Neural cell (in vitro differentiated cells): ENCODE measurements around the gene DNAJB8. TPM values are rescaled to one million over a fixed set of nuclear protein-coding genes. Genes with fewer than 3 reads are reported as not detected.

Source experiments
- H2AFZ ChIP-seq: fragments of 200-600, 300-800 bp; sonication (generic), shearing (Covaris generic); 2 replicates; pipeline ENCODE4 v1.6.0; 2014; ENCODE audit warnings: low read depth, mild to moderate bottlenecking, antibody characterized with exemption, low read length, moderate library complexity
- H3F3A ChIP-seq: fragments of 200-600 bp; shearing (Covaris generic); 2 replicates; pipeline ENCODE4 v1.6.1; 2016; ENCODE audit warnings: mild to moderate bottlenecking, moderate library complexity, mixed read lengths, antibody characterized with exemption, low read length; ENCODE audit not compliant: insufficient read depth, poor library complexity, severe bottlenecking
- H3K27ac ChIP-seq: fragments of 200-600, 300-800 bp; sonication (generic), shearing (Covaris generic); 2 replicates; pipeline ENCODE4 v1.5.1; 2014; ENCODE audit warnings: mild to moderate bottlenecking, low read length, moderate library complexity
- H3K27me3 ChIP-seq: fragments of 300-800, 200-600 bp; sonication (generic), shearing (Covaris generic); 2 replicates; pipeline ENCODE4 v1.6.0; 2014; ENCODE audit warnings: mild to moderate bottlenecking, low read depth, low read length, moderate library complexity; ENCODE audit not compliant: insufficient read depth
- H3K36me3 ChIP-seq: fragments of 300-800, 200-600 bp; sonication (generic), shearing (Covaris generic); 2 replicates; pipeline ENCODE4 v1.5.1; 2014; ENCODE audit warnings: mild to moderate bottlenecking, antibody characterized with exemption, low read length, moderate library complexity; ENCODE audit not compliant: insufficient read depth
- H3K4me2 ChIP-seq: fragments of 300-800, 200-600 bp; sonication (generic), shearing (Covaris generic); 2 replicates; pipeline ENCODE4 v1.6.0; 2014; ENCODE audit warnings: mild to moderate bottlenecking, low read length
- H3K4me3 ChIP-seq: fragments of 300-800, 200-600 bp; sonication (generic), shearing (Covaris generic); 2 replicates; pipeline ENCODE4 v1.5.1; 2014; ENCODE audit warnings: mild to moderate bottlenecking, low read length, moderate library complexity
- H3K79me2 ChIP-seq: fragments of 200-600 bp; shearing (Covaris generic); replicated peaks from 2 replicates; pipeline ENCODE4 v1.6.0; 2014; ENCODE audit warnings: mild to moderate bottlenecking, low read length, moderate library complexity; ENCODE audit not compliant: insufficient read depth
- H3K9ac ChIP-seq: fragments of 300-800, 200-600 bp; sonication (generic), shearing (Covaris generic); 2 replicates; pipeline ENCODE4 v1.6.1; 2016; ENCODE audit warnings: mild to moderate bottlenecking, low read length, mixed read lengths
- H3K9me2 ChIP-seq: fragments of 200-600 bp; shearing (Covaris generic); 2 replicates; pipeline ENCODE4 v1.6.1; 2016; ENCODE audit warnings: mild to moderate bottlenecking, low read length, mixed read lengths; ENCODE audit not compliant: insufficient read depth
- H3K9me3 ChIP-seq: fragments of 200-600, 300-800 bp; sonication (generic), shearing (Covaris generic); 2 replicates; pipeline ENCODE4 v1.6.1; 2016; ENCODE audit warnings: mild to moderate bottlenecking, mixed run types, low read length, moderate library complexity, mixed read lengths
- H4K20me1 ChIP-seq: fragments of 200-600 bp; shearing (Covaris generic); 2 replicates; pipeline ENCODE4 v1.6.1; 2016; ENCODE audit warnings: mild to moderate bottlenecking, mixed run types; ENCODE audit not compliant: insufficient read depth
- EP300 ChIP-seq: fragments of 450-650 bp; conservative IDR thresholded peaks from 2 replicates; pipeline ENCODE4 v1.6.1; 2014; ENCODE audit warnings: antibody characterized with exemption, mild to moderate bottlenecking, moderate library complexity; ENCODE audit not compliant: poor library complexity, severe bottlenecking
- EZH2 ChIP-seq: fragments of 200-600, 300-800 bp; shearing (Covaris generic), sonication (generic); IDR thresholded peaks from 2 replicates; pipeline ENCODE4 v1.6.1; 2014; ENCODE audit warnings: antibody characterized with exemption, low read length, borderline replicate concordance, mild to moderate bottlenecking; ENCODE audit not compliant: insufficient read depth, poor library complexity, severe bottlenecking
- MXI1 ChIP-seq: fragments of 450-650 bp; conservative IDR thresholded peaks from 2 replicates; pipeline ENCODE4 v1.6.1; 2014; ENCODE audit warnings: antibody characterized with exemption, mild to moderate bottlenecking; ENCODE audit not compliant: poor library complexity, severe bottlenecking
- POLR2AphosphoS5 ChIP-seq: IDR thresholded peaks from 2 replicates; pipeline ENCODE4 v1.6.1; 2012
- RAD21 ChIP-seq: fragments of 450-650 bp; conservative IDR thresholded peaks from 2 replicates; pipeline ENCODE4 v1.6.1; 2014; ENCODE audit warnings: antibody characterized with exemption, mild to moderate bottlenecking, moderate library complexity
- REST ChIP-seq: IDR thresholded peaks from 2 replicates; pipeline ENCODE4 v1.6.1; 2012; ENCODE audit warnings: borderline replicate concordance
- SMC3 ChIP-seq: fragments of 450-650 bp; conservative IDR thresholded peaks from 2 replicates; pipeline ENCODE4 v1.6.1; 2014; ENCODE audit warnings: antibody characterized with exemption, mild to moderate bottlenecking, moderate library complexity; ENCODE audit not compliant: poor library complexity
- TAF1 ChIP-seq: IDR thresholded peaks from 2 replicates; pipeline ENCODE4 v1.6.1; 2012; ENCODE audit warnings: low read depth
- polyA plus RNA-seq: library from polyadenylated mRNA; depleted of rRNA; stranded (reverse); fragments of >200 nt; gene quantifications from 2 replicates; pipeline ENCODE4 v1.2.3, GENCODE V29; 2014
- TF ChIP-seq, protein P1 (sequence below): fragments of 450-650 bp; IDR thresholded peaks from 2 replicates; pipeline ENCODE4 v1.5.1; 2014; ENCODE audit warnings: antibody characterized with exemption, mild to moderate bottlenecking, moderate library complexity; ENCODE audit not compliant: poor library complexity, severe bottlenecking

The DNAJB8 gene
- polyA plus RNA-seq, 1 donor from 2014 or later: not detected

DNA sequence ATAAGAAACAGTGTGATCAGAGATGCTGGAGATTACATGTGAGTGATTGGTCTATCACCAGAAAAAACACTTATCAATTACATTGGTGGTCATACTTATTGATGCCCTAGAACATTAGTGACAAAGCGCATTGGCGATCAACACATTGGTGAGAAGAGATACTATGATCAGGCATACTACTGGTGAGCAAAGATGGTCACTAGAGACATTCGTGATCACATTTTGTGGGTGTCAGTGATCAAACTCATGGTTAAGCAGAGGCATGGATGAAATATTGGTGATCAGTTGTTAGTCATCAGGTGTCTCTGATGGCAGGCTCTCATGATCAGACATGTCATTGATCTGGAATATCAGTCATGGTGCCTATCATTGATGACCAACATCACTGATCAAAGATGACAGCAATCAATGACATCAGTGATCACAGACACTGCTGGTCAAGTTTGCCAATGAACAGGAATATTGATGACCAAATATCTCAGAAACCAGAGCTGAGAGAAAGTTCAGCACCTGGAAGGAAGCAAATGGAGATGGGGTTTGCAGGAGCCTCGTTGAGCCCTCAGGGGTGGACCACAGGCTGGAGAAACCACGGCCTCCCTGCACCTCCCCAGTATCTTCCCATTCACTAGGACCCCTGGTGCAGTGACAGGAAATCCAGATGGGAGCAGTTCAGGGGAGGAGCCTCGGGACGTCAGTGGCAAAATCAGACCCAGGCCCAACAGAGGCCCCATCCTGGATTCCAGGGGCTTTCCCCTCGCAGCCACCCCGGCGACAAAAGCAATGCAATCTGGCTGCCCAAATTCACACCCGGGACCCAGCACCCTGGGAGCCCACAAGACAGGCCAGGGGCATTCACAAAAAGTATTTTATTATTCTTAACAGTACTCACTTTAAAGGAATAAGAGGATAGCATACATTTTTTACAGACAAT, 12.2 kb upstream of the DNAJB8 start (continued):
- TF ChIP-seq SMC3: no peak
- TF ChIP-seq EZH2: no peak
- TF ChIP-seq POLR2AphosphoS5: no peak

DNA sequence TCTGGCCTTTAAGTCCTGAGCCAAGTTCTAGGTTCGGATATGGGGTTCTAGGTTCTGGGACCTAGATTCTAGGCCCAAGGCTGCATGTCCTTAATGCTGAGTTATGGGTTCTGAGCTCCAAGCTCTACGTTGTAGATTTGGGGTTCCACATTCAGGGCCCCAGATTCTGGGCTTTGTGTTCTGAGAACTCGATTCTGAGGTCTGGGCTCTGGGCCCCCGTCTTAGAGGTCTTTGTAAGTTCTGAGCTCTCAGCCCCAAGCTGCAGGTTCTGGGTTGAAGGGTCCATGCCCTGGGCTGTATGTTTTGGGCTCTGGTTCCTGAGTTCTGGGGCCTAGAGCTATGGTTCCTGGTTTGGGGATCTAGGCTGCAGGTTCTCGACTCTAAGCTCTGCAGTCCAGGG, 10.0 kb upstream of the DNAJB8 start:
- no peak overlapping the region for H3K27ac ChIP-seq
- H2AFZ ChIP-seq: no peak overlapping the region
- TF ChIP-seq SMC3 (no peak), EZH2 (no peak), TAF1 (no peak), REST (no peak), MXI1 (no peak), EP300 (no peak)
- TF ChIP-seq, protein P1, sequence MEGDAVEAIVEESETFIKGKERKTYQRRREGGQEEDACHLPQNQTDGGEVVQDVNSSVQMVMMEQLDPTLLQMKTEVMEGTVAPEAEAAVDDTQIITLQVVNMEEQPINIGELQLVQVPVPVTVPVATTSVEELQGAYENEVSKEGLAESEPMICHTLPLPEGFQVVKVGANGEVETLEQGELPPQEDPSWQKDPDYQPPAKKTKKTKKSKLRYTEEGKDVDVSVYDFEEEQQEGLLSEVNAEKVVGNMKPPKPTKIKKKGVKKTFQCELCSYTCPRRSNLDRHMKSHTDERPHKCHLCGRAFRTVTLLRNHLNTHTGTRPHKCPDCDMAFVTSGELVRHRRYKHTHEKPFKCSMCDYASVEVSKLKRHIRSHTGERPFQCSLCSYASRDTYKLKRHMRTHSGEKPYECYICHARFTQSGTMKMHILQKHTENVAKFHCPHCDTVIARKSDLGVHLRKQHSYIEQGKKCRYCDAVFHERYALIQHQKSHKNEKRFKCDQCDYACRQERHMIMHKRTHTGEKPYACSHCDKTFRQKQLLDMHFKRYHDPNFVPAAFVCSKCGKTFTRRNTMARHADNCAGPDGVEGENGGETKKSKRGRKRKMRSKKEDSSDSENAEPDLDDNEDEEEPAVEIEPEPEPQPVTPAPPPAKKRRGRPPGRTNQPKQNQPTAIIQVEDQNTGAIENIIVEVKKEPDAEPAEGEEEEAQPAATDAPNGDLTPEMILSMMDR: no peak
- no peak overlapping the region for H3K4me3 ChIP-seq
- H3K9me3 ChIP-seq: no peaks in the 10 kb centered on the region
- H3K9me2 ChIP-seq: no peaks in the 10 kb centered on the region
- no peaks in the 10 kb centered on the region for H3F3A ChIP-seq
- no peak overlapping the region for H3K9ac ChIP-seq
- no peaks in the 10 kb centered on the region for H3K79me2 ChIP-seq
- H4K20me1 ChIP-seq: no peaks in the 10 kb centered on the region
- no peaks in the 10 kb centered on the region for H3K36me3 ChIP-seq
- peaks cover 51% of the 10 kb centered on the region for H3K27me3 ChIP-seq
- H3K4me2 ChIP-seq: no peak overlapping the region

DNA sequence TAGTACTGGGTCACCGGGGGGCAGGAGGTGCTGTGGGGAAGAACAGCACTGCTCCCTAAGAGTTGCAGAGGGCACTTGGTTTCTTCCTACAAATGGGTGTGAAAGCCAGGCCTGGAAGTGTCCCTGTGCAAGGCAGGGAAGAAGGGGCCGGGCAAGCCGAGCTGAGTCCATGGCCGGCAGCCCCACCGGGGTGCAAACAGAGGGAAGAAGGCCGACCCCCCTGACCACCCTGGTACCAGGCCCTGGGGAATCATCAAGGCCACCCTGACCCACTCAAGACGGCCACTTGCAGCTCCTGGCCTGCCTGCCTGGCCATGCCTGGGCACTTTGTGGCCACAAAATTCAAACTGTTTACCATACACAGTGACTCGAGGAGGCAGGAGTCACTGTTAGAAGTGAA, 8.7 kb upstream of the DNAJB8 start:
- H3K9ac ChIP-seq: no peak overlapping the region
- no peaks in the 10 kb centered on the region for H3K9me2 ChIP-seq
- no peak overlapping the region for H3K4me2 ChIP-seq
- no peaks in the 10 kb centered on the region for H3K36me3 ChIP-seq
- no peaks in the 10 kb centered on the region for H3K79me2 ChIP-seq
- peaks cover 38% of the 10 kb centered on the region for H3K27me3 ChIP-seq
- no peak overlapping the region for H2AFZ ChIP-seq
- H3K27ac ChIP-seq: no peak overlapping the region
- H3F3A ChIP-seq: no peaks in the 10 kb centered on the region
- TF ChIP-seq, protein P1: no peak
- TF ChIP-seq POLR2AphosphoS5 (no peak), SMC3 (no peak), REST (no peak), RAD21 (no peak), EP300 (no peak), MXI1 (no peak), TAF1 (no peak), EZH2 (no peak)
- H3K9me3 ChIP-seq: no peaks in the 10 kb centered on the region
- no peak overlapping the region for H3K4me3 ChIP-seq
- no peaks in the 10 kb centered on the region for H4K20me1 ChIP-seq
